Calu3 (cell line): ENCODE measurements around the gene CMPK1. TPM values are rescaled to one million over a fixed set of nuclear protein-coding genes. Genes with fewer than 3 reads are reported as not detected.

Experiments
- BruUV-seq: library from RNA; stranded (reverse); fragments of 400-500 nt; replicated peaks from 2 replicates; lab custom pipeline; 2021; lab: Mats Ljungman, UMichigan
- CTCF ChIA-PET: fragments of 300-600 bp; sonication (Branson Sonifier 250); formaldehyde crosslinking; loops from one replicate; lab custom pipeline; 2022; ENCODE audit warnings: antibody characterized with exemption; lab: Charles Lee
- DNase-seq: peaks from one replicate; pipeline ENCODE4 v3.0.0; 2022
- H3K27ac Mint-ChIP-seq: one replicate; pipeline ENCODE4 v1.8.0; 2022; ENCODE audit warnings: mixed read lengths; ENCODE audit not compliant: unreplicated experiment
- H3K27me3 Mint-ChIP-seq: one replicate; pipeline ENCODE4 v1.8.0; 2022; ENCODE audit warnings: mixed read lengths; ENCODE audit not compliant: unreplicated experiment
- H3K36me3 Mint-ChIP-seq: one replicate; pipeline ENCODE4 v1.8.0; 2022; ENCODE audit warnings: mild to moderate bottlenecking, moderate library complexity, mixed read lengths; ENCODE audit not compliant: insufficient read depth, unreplicated experiment
- H3K4me1 Mint-ChIP-seq: one replicate; pipeline ENCODE4 v1.8.0; 2022; ENCODE audit warnings: mild to moderate bottlenecking, low read depth, mixed read lengths; ENCODE audit not compliant: unreplicated experiment
- H3K4me3 Mint-ChIP-seq: one replicate; pipeline ENCODE4 v1.8.0; 2022; ENCODE audit warnings: mild to moderate bottlenecking, low read depth, moderate library complexity, mixed read lengths; ENCODE audit not compliant: unreplicated experiment
- H3K9me3 Mint-ChIP-seq: one replicate; pipeline ENCODE4 v1.8.0; 2022; ENCODE audit warnings: low read depth, mixed read lengths; ENCODE audit not compliant: unreplicated experiment
- intact Hi-C: fragments of 100-400 bp; cut with micrococcal nuclease; formaldehyde crosslinking; loops from one replicate; pipeline ENCODE4 v1.10.0; 2022; ENCODE audit not compliant: unreplicated experiment
- total RNA-seq: library from RNA; stranded (reverse); gene quantifications from 2 replicates; pipeline ENCODE4 v1.2.3, GENCODE V29; 2022
- TF ChIP-seq, protein P1 (sequence below): fragments of 200-600 bp; IDR thresholded peaks from one replicate; pipeline ENCODE4 v1.8.0; 2022; ENCODE audit warnings: antibody characterized with exemption; ENCODE audit not compliant: unreplicated experiment

Gene CMPK1
- total RNA-seq, 1 experiment from 2014 or later: 162 TPM

DNA sequence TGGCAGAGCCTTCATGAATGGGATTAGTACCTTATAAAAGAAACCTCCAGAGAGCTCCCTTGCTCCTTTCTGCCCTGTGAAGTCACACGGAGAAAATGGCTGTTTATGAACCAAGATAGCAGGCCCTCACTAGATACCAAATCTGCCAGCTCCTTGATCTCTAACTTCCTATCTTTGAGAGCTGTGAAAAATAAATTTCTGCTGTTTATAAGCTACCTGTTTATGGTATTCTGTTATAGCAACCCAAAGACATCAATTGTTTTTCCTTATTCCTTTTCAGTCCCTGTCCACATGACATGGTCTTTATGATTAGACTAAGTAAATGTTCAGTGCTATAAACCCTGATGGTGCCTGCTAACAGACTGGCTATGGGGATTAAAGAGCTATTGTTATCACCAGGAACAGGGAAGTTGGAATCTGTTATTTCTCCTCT, 10.0 kb upstream of the CMPK1 start:
- Mint-ChIP-seq H3K4me3 (peak overlapping the region; percentile 37), H3K27me3 (no peaks in the 10 kb centered on the region), H3K36me3 (peaks cover 22% of the 10 kb centered on the region), H3K9me3 (no peaks in the 10 kb centered on the region), H3K4me1 (peaks cover 16% of the 10 kb centered on the region), H3K27ac (peak overlapping the region; percentile 99)
- CTCF ChIA-PET: interaction anchor here (0.6 to 1.7 kb wide), 11 partner anchors 9 to 413 kb away, joined by 3 to 10 read pairs (median 5); partner anchors contain the start of genes CMPK1, PDZK1IP1 and STIL
- DNase-seq: peak; percentile 49
- intact Hi-C loops: loop anchor here (1.0 to 10.0 kb wide), 2 partner anchors 9 to 1639 kb away; partner anchors contain the start of genes GPBP1L1, STIL and TMEM69
- TF ChIP-seq, protein P1, sequence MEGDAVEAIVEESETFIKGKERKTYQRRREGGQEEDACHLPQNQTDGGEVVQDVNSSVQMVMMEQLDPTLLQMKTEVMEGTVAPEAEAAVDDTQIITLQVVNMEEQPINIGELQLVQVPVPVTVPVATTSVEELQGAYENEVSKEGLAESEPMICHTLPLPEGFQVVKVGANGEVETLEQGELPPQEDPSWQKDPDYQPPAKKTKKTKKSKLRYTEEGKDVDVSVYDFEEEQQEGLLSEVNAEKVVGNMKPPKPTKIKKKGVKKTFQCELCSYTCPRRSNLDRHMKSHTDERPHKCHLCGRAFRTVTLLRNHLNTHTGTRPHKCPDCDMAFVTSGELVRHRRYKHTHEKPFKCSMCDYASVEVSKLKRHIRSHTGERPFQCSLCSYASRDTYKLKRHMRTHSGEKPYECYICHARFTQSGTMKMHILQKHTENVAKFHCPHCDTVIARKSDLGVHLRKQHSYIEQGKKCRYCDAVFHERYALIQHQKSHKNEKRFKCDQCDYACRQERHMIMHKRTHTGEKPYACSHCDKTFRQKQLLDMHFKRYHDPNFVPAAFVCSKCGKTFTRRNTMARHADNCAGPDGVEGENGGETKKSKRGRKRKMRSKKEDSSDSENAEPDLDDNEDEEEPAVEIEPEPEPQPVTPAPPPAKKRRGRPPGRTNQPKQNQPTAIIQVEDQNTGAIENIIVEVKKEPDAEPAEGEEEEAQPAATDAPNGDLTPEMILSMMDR: no peak
- BruUV-seq: TSS peak; percentile 97

DNA sequence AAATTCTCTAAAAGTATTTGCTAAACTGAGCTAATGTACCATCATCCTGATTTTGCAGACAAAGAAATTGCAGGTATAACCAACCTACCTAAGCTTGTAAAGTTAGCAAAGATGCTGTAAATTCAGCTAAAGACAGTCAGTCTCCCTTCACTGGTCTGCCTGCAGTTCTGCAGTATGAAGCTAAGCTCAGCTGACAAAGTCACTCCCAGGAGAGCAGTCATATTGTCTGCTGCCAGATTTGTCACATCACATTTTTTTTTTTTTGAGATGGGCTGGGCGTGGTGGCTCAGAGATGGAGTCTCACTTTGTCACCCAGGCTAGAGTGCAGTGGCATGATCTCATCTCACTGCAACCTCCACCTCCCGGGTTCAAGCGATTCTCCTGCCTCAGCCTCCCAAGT, 8.9 kb upstream of the CMPK1 start:
- no TSS peak for BruUV-seq
- no peak for DNase-seq
- Mint-ChIP-seq H3K9me3 (no peaks in the 10 kb centered on the region), H3K4me3 (no peak overlapping the region), H3K36me3 (peaks cover 22% of the 10 kb centered on the region), H3K27ac (peak overlapping the region; percentile 94), H3K4me1 (peaks cover 16% of the 10 kb centered on the region), H3K27me3 (no peaks in the 10 kb centered on the region)
- CTCF ChIA-PET: interaction anchor here (1.0 to 1.8 kb wide), 5 partner anchors 9 to 135 kb away, joined by 5 to 10 read pairs (median 6); partner anchors contain the start of genes CMPK1, PDZK1IP1 and STIL
- TF ChIP-seq, protein P1: no peak
- intact Hi-C loops: loop anchor here (10.0 kb wide), 1 partner anchor 1640 kb away; the partner anchor contains the start of genes GPBP1L1 and TMEM69

- CTCF ChIA-PET: interaction anchor here (0.5 to 1.8 kb wide), 4 partner anchors 8 to 1346 kb away, joined by 4 to 6 read pairs (median 6); partner anchors contain the start of genes CMPK1 and STIL
- TF ChIP-seq, protein P1: no peak
- Mint-ChIP-seq H3K27ac (peak overlapping the region; percentile 94), H3K36me3 (peaks cover 22% of the 10 kb centered on the region), H3K4me1 (peaks cover 16% of the 10 kb centered on the region), H3K4me3 (no peak overlapping the region), H3K27me3 (no peaks in the 10 kb centered on the region), H3K9me3 (no peaks in the 10 kb centered on the region)
- intact Hi-C loops: loop anchor here (10.0 kb wide), 1 partner anchor 1641 kb away; the partner anchor contains the start of genes GPBP1L1 and TMEM69
- DNase-seq: peak; percentile 39
- BruUV-seq: no TSS peak
These were observed 8.1 kb upstream of the CMPK1 start for GRCh38 chr1:47325528-47325927.

DNA sequence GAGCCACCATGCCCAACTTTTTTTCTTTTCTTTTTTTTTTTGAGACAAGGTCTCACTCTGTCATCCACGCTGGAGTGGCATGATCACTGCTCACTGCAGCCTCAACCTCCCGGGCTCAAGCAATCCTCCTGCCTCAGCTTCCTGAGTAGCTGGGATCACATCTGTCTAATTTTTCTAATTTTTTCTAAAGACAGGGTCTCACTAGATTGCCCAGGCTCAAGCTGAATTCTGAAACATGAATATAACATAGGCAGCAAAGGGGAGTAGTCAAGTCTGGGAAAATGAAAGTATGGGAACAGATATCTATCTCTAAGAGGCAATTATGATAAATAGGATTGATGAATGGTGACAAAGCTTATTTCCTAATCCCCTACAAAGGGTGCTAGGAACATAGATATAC, 7.3 kb upstream of the CMPK1 start:
- no peaks in the 10 kb centered on the region for H3K27me3 Mint-ChIP-seq
- CTCF ChIA-PET: interaction anchor here (0.6 to 1.4 kb wide), 2 partner anchors 12 to 1347 kb away, joined by 5 to 6 read pairs; partner anchors contain the start of gene STIL
- intact Hi-C loops: loop anchor here (10.0 kb wide), 1 partner anchor 1641 kb away; the partner anchor contains the start of genes GPBP1L1 and TMEM69
- no peaks in the 10 kb centered on the region for H3K9me3 Mint-ChIP-seq
- no peak for DNase-seq
- BruUV-seq: no TSS peak
- peak overlapping the region; percentile 94 for H3K27ac Mint-ChIP-seq
- TF ChIP-seq, protein P1: no peak
- no peak overlapping the region for H3K4me3 Mint-ChIP-seq
- peaks cover 16% of the 10 kb centered on the region for H3K4me1 Mint-ChIP-seq
- peaks cover 22% of the 10 kb centered on the region for H3K36me3 Mint-ChIP-seq
